GM19035 (cell line): Measurements from ENCODE around the gene TAS2R50.
"Not testable (repeated sequence)": the region's sequence is repeated elsewhere in the genome, so short reads cannot be mapped to it uniquely, and the experiment has no call there.

Source experiments
- ATAC-seq: cut with Tn5 transposase; IDR thresholded peaks from one replicate; pipeline ENCODE4 v1.9.1; 2021; ENCODE audit not compliant: unreplicated experiment

The TAS2R50 gene

DNA sequence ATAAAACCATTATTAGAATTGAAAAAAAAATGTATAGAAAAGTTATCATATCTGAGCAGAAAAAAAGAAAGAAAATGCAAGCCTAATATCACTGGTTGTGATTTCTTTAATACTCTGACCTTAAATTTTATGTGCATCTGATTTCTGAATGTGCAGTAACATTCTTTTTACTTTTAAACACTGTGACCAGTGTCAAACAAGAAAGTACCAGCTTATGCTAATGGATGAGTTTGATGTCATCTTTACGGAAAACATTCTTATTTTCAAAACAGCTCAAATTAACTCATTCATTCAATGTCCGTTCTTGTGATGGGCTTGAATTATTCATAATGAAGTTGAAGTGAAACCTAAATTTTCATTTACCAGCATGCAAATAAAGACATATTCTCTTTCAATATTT is at the start of gene TAS2R50:
Gene TAS2R50 (minus strand): TSS at position 101 of the 400 bp plus-strand sequence. CDS start 52 bp downstream, at position 49.
- no peak for ATAC-seq

GRCh38 chr12:11033959-11034358 is 47.2 kb upstream of the TAS2R50 start:
- not testable (repeated sequence) for ATAC-seq

DNA sequence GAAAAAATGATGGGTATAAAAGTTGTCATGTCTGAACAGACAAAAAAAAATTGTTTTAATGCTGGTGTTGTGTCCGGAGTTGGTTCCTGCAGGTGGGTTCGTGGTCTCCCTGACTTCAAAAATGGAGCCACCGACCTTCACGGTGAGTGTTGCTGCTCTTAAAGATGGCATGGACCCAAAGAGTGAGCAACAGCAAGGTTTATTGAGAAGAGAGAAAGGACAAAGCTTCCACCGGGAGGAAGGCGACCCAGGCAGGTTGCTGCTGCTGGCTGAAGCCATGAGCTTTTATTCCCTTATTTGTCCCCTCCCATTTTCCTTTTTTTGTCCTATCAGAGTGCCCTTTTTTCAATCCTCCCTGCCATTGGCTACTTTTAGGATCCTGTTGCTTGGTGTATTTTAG is 44.6 kb upstream of the TAS2R50 start, which contains the start of gene TAS2R31:
Gene TAS2R31 (minus strand): TSS at position 101 of the 400 bp plus-strand sequence. CDS start 72 bp downstream, at position 29.
- no peak for ATAC-seq

- ATAC-seq: no peak
Observed at GRCh38 chr12:11026118-11026517, 39.4 kb upstream of the TAS2R50 start.

GRCh38 chr12:11023387-11023786 is 36.7 kb upstream of the TAS2R50 start:
- no peak for ATAC-seq

DNA sequence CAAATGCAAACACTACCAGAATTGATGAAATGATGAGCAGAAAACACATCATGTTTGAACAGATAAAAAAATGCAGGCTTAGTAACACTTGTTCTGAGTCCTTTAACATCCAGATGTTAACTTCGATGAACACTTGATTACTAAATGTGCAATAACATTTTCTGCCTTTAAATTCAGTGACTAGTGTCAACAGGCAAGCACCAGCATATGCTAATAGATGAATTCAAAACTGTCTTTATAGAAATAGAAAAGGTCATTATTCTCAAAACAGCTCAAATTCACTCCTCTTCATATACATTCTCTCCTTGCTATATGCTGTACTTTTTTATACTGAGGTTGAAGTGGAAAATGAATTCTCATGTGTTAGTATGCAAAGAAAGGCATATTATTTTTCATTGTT is 35.8 kb upstream of the TAS2R50 start, which contains the start of gene TAS2R19:
Gene TAS2R19 (minus strand): TSS at position 101 of the 400 bp plus-strand sequence. CDS start 49 bp downstream, at position 52.
- no peak for ATAC-seq

GRCh38 chr12:11016937-11017336 is 30.2 kb upstream of the TAS2R50 start:
- no peak for ATAC-seq

DNA sequence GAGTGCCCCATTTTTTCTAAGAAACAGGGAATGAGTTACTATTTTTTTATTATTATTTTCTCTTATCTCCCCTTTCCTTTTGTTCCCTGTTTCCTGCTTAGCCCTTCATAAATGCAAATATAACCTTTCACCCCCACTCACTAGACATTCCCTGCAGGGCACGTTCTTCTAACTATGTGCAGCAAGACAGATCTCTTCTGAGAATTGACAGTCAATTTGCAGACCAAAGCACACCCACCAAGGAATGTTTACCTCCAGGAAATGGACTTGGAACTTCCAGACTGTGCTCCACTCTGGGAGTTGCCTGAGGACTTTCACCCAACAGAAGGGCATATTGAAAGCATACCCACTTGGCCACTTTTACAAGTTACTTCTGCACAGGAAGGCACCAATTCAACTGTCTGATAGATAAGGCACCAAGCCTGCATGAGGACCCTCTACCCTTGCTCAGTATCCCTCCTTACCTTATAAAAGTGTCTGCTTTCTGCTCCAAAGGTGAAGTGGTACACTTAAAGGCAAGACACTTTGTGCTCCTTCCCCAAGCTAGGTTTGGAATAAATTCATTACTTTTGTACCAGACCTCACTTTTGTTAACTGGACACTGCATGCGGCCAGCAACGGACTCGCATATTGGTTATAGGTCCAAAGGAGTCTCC is 29.2 kb upstream of the TAS2R50 start:
- ATAC-seq: no peak

GRCh38 chr12:11014234-11014633 is 27.5 kb upstream of the TAS2R50 start:
- ATAC-seq: no peak

DNA sequence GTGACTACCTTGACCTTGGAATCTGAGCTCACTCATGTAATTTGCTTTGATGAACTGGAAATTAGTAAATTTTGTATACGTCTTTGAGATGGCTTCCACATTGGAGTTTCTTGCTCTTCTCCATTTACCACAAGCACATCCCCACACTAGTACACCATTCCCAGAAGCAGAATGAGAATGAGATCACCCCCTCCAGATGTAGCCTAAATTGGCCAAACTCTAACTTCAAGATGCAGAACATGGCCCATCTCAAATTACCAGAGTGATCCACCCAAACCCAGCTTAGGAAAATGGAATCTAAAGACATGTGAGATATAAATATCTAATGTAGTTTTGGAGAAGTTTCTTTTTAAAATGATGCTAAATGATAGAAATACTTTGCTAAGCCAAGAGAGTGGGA is 20.9 kb upstream of the TAS2R50 start:
- no peak for ATAC-seq

GRCh38 chr12:10998204-10998603 is 11.5 kb upstream of the TAS2R50 start, which contains the start of gene TAS2R20:
TAS2R20 (minus strand) TSS chr12:10998304; CDS start chr12:10997875, 429 bp downstream.
- no peak for ATAC-seq

GRCh38 chr12:10994307-10994706 is 7.6 kb upstream of the TAS2R50 start:
- no peak for ATAC-seq

GRCh38 chr12:10989107-10989506 is 2.4 kb upstream of the TAS2R50 start:
- ATAC-seq: no peak

DNA sequence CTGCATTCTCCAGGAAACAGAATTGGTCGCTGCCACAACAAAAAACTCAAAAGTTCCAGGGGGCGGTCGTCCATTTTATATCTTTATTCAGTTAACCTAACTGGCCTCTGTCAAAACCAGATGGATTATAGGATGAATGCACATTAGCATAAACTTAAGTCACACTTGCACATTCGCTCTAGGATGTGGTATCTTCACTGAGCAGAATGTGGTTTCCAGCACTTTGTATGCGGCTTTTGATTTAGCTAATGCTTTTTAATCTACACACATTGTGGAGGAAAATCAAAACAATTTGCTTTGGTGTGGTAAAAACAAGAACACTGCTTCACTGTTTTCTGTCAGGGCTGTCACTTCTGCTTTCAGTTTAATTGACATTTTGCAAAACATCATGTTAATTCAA is 4.5 kb downstream of the TAS2R50 start:
- no peak for ATAC-seq

GRCh38 chr12:10974965-10975364 is 11.7 kb downstream of the TAS2R50 start:
- no peak for ATAC-seq

- ATAC-seq: no peak
Observed at GRCh38 chr12:10968765-10969456, 17.8 kb downstream of the TAS2R50 start.

GRCh38 chr12:10967409-10967808 is 19.3 kb downstream of the TAS2R50 start:
- no peak for ATAC-seq

DNA sequence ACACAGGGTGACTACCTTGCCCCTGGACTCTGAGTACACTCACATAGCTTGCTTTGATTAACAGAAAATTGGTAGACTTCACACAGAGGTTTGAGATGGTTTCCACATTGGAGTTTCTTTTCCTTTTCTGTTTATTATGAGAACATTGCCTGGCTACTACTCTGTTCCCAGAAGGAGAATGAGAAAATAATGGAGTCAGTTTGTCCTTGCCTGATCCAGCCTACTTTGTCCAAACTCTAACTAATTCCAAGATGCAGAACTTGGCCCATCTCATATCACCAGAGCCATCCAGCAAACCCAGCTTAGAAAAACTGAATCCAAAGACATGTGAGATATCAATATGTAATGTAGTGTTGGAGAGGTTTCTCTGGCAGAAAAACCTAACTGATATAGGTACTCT is 20.4 kb downstream of the TAS2R50 start:
- ATAC-seq: no peak

DNA sequence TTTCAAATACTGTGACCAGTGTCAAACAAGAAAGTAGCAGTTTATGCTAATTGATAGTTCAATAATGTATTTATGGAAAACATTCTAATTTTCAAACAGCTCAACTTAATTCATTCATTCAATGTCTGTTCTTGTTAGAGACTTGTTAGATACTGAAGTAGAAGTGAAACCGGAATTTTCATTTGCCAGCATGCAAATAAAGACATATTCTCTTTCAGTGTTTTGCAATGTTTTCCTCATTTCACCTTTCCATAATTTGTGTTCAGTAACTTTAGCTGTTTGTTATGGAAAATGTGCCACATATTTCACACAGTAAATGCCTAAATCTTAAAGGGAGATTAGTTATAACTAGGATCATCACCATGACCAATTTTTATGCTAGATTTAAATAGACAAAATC is 21.2 kb downstream of the TAS2R50 start:
- no peak for ATAC-seq

GRCh38 chr12:10960211-10960610 is 26.5 kb downstream of the TAS2R50 start:
- no peak for ATAC-seq

- no peak for ATAC-seq
Observed at GRCh38 chr12:10959804-10960203, 26.9 kb downstream of the TAS2R50 start.

GRCh38 chr12:10957741-10958140 is 29.0 kb downstream of the TAS2R50 start:
- ATAC-seq: no peak
